HG02981 (cell line): ENCODE results near the gene MNX1.

Experiments
- ATAC-seq: cut with Tn5 transposase; IDR thresholded peaks from one replicate; pipeline ENCODE4 v1.9.1; 2021; ENCODE audit warnings: mild to moderate bottlenecking, moderate library complexity; ENCODE audit not compliant: unreplicated experiment

MNX1 gene

DNA sequence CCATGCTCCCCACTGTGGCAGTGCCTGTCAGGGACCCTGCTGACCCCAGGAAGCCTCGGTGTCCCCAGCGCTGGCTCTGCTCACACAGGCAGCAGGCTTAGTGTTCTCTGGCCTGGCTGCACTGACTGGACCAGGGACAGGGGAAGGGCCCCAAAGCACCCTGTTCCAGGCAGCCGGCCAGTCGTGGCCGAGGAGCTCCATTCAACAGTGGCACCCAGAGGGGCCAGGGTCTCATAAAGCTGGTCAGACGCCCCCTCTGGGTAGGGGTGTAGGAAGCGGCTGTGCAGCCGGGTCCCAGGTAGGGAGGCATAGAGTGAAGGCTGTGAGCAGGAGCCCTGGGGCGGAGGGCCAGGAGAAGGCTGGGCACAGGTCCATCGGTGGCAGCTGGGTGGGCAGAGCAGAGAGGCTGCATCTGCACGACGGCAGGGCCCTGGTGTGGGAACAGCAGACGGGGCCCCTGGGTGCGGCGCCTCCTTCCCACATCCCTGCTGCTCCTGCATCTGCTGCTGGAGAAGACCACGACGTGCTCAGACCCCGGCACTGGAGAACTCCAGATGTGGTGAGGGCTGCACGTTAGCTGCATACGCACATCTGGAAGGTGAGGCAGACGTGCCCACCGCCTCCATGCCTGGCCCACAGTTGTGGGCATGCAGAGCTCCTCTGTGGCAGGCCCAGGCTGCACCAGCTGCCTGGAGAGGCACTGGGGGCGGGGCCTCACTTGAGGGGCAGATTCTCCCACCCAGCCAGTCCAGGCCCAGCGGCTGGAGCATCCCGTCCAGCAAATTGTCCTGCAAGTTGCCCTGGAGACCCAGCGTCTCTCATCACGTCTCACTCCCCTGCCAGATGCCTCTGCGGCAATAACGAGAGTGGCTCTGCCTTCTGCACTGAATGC lies 25.1 kb downstream of the MNX1 start:
- no peak for ATAC-seq

DNA sequence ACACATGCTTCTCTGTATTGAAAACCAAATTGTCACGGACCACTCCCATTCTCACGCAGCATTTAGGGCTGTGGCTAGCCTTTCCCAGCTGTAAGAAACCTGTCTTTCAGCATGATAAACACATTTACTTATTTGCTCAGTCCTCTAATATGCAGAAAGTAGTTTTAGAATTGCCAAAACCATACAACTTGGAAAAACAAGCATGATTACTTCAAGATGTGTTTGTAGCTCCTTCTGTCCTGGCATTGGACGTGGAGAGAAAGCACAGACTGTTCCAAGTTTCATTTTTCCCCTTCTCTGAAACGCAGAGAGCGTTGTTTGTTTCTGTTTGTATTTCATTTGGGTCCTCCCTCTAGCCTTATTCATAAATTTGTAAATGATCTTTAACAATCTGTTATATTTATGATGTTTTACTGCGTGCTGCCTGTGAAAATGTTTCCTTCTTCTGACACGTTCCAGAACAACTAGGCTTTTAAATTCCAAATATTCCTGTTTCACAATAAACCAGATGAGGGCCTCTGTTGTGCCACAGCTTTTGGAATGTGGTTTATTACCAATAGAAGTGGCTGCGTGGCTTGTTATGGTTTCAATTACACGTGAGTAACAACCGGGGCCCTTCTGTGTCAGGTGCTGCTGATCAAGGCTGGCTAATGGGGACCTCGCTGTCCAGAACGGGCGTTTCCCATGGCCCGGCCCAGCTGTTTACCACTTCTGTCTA lies 26.1 kb downstream of the MNX1 start:
- ATAC-seq: no peak

DNA sequence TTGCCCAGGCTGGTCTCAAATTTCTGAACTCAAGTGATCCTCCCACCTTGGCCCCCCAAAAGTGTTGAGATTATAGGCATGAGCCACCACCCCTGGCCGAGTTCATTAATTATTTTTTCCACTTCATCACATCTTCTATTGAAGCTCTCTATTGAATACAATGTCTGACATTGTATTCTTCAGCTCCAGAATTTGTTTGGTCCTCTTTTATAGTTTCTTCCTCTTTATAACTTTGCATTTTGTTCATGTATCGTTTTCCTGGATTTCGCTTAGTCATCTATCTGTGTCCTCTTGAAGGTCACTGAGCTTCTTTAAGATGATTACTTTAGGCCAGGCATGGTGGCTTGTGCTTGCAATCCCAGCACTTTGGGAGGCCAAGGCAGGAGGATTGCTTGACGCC lies 30.8 kb downstream of the MNX1 start:
- ATAC-seq: no peak

DNA sequence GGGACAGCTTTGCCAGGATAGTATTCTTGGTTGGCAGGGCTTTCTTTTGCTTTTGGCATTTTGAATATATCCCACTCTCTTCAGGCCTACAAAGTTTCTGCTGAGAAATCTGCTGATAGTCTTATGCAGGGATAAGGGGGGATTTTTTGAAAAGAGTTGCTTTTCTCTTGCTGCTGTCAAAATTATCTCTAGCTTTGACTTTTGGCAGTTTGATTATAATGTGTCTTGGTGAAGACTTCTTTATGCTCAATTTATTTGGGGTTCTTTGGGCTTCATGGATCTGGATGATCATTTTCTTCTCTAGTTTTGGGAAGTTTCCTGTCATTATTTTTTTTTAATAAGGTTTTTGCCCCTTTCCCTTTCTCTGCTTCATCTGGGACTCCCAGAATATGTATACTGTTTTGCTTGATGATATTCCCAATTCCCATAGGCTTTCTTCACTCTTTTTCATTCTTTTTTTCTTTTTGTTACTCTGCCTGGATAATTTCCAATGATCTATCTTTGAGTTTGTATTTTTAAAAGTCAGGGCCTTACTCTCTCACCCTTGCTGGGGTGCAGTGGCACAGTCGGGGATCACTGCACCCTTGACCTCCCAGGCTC lies 31.4 kb downstream of the MNX1 start:
- ATAC-seq: no peak

DNA sequence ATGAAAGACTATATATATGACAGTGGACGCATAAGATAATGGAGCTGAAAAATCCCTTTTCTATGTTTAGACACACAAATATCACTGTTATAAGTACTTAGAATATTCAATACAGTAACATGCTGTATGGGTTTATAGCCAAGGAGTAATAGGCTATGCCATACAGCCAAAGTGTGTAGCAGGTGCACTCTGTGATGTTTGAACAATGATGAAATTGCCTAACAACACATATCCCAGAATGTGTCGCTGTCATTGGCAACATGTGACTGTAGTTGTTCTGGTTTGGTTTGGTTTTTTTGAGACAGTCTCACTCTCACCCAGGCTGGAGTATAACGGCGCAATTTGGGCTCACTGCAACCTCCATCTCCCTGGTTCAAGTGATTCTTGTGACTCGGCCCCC lies 34.8 kb downstream of the MNX1 start:
- no peak for ATAC-seq

DNA sequence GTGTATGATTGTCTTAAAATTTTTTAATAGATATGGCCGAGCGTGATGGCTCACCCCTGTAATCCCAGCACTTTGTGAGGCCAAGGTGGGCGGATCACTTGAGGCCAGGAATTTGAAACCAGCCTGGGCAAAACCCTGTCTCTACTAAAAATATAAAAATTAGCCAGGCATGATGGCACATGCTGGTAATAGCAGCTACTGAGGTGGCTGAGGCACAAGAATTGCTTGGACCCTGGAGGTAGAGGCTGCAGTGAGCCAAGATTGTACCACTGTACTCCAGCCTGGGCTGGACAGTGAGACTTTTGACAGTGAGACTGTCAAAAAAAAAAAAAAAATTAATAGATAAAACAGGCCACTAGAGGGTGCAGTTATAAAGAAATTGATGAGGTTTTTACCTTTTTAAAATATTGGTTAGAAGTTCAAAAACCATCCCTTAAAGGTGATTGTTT lies 40.5 kb downstream of the MNX1 start:
- ATAC-seq: no peak

DNA sequence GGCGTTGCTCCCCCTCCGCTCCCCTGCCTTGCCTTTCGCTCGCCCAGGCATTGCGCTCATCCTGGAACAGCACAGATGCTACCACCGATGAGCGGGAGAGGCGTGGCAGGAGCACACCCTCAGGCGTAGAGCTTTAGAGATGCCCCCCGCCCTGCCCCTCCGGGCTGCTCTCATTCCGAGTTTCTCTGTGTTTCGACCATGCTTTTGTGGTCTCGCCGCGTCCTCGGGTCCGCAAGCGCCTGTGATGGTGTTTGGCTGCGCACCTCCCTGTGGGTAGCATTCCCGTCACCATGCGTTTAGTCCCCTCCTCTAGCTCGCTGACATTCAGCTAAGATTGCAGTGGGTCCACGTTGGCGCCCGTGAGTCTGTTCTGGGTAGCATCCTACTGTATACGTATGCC lies 42.3 kb downstream of the MNX1 start:
- ATAC-seq: no peak

DNA sequence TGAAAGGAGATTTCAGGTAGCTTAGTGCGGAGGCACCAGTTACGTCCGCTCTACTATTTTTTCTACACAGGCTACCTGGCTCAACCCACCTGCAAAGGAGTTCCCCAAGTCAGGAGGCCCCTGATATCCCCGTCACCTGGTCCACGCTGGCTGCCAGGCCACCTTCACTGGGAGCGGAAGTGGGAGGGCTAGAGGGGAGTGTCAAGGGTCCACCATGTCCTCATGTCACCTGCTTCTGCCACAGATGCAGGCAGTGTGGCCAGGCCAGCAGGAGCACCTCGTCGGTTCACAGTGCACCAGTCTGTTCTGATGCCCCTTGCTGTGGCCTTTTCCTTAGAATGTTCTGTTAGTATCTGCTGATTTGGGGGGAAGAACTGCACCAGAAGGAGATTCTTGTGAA lies 44.1 kb downstream of the MNX1 start:
- ATAC-seq: no peak

DNA sequence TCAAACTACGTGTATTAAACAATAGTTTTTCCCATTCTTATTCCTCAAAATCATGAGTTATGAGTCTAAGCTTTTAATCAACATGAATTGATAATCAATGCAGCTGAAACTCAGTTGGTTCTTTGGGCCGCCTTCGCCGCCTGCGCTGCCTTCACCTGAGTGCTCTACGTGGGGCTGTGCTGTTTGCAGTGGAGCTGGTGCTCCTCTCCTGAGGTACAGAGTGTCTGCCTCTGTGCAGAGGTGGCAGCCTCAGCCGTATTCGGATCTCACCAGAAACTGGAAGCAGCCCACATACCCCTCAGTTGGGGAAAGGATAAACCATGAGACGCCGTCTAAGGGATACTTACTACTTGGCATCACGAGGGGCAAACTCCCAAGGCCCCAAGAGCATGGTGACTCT lies 45.5 kb downstream of the MNX1 start:
- ATAC-seq: no peak

DNA sequence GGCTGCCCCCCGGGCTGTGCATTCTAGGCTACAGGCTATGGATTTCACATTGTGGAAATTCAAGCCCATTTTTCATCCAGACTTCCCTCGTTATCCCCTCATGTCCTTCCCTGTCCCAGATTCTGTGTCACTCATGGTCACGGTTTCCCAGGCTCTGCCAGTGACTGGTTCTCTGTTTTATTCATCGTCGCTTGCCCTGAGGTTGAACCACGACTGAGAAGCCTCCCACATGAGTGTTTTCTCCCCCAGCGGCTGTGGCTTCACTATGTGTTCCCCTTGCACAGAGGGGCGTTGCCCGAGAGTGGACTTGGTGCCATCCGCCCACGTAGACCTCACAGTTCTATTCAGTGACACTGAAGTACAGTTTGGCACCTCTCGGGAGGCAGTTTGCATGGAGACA lies 47.0 kb downstream of the MNX1 start:
- no peak for ATAC-seq

DNA sequence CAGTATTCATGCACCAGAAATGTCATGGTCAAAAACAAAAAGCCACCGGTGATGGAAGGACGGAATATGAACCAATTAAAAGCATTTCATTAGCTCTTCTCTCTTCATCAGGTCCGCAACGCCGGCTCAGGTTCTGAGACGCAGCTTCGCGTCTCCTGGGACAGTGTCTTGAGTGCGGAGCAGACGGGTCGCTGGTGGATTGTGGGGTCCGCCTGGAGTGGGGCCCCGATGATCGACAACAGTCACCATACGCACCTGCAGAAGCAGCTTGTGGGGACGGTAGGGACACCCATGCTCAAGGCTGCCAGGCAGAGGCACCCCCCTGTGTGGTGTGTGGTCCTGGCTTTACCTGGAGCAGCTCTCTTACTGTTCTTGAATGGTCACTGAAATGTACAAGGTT lies 47.6 kb downstream of the MNX1 start:
- no peak for ATAC-seq

DNA sequence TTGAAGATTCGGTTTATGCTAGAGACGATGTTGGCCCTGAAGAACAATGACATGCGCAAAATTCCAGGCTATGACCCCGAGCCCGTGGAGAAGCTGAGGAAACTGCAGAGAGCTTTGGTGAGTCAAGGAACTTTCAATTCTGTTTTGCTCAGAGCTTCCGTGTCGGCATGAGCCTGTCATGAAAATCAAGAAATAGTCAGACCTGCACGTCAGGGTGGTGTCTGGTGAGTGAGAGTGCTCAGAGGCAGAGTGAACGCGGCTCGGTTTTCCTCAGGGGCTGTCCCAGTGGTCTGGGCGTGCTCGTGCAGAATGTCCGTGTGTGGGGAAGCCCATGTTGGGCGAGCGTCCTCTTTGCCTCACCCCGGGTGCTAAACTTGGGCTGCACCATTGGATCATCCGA lies 48.3 kb downstream of the MNX1 start:
- no peak for ATAC-seq

DNA sequence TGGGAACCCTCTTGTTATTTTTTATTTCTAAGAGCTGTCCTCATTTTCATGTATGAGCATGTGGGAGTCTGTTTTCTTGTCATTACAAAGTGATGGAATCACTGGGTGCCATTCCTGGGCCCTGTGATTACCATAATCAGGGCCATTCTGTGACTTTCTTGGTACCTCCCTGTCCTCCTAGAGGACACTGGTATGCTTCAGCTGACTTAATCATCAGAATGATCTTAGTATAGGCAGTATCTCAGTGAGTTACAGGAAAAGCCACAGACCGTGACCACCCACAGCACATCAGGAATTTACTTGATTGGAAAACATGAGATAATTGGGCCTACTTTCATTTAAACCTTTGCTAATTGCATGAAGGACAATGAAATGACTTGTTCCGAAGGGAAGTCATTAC lies 53.7 kb downstream of the MNX1 start:
- no peak for ATAC-seq

DNA sequence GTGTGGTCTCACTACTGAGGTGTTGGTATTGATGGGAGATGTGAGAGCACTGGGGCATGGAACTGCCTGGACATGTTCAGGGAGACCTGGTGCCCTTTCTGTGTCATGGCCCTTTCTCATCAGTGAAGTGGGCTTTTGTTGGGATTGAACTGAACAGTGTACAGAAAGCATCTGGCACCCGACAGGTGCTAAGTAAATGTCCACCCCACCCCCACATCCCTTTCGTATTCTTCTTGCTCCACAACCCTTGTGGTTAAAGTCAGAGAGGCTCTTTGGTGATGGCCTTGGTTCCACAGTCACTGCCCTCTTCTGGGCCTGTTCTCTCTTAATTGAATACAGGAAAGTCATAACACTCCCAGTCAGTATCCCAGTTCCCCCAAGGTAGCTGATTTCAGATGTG lies 55.5 kb downstream of the MNX1 start:
- no peak for ATAC-seq
